CD4-positive, alpha-beta T cell treated with Interleukin-6 for 4 hours (primary cell): ENCODE data around the gene CIB4.

Source experiments
- DNase-seq: peaks from one replicate; pipeline ENCODE4 v3.0.0-alpha.2; 2020; ENCODE audit warnings: mixed read lengths

The CIB4 gene

DNA sequence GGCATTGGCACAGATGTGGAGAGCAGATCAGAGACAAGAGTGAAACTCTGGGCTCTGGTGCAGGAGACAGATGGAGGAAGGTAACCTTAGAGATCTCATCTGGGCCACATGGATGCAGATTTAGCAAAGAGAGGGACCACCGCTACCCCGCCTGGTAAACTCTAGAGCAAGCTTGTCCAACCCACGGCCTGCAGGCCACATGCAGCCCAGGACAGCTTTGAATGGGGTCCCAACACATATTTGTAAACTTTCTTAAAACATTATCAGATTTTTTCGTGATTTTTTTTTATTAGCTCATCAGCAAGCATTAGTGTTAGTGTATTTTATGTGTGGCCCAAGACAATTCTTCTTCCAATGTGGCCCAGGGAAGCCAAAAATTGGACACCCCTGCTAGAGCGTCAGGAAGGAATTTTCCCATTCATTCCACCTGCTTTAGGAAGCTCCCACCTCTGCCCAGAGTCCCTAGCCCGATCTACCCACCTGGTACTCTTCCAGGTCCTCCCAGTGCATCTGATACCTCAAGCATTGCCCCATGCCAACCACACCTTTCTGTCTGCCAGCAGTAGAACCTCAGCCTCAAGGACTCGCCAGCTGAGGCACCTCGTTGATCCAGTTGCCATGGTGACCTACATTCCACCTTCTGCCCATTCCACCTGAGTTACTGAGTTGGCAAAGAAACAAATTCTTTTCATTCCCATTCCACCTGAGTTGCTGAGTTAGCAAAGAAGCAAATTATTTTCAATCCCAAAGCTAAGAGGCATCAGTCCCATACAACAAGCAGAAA lies at the start of gene CIB4:
Gene CIB4 (minus strand): TSS at position 586 of the 784 bp plus-strand sequence. CDS start 52 bp downstream, at position 534.
- DNase-seq, result no peak

DNA sequence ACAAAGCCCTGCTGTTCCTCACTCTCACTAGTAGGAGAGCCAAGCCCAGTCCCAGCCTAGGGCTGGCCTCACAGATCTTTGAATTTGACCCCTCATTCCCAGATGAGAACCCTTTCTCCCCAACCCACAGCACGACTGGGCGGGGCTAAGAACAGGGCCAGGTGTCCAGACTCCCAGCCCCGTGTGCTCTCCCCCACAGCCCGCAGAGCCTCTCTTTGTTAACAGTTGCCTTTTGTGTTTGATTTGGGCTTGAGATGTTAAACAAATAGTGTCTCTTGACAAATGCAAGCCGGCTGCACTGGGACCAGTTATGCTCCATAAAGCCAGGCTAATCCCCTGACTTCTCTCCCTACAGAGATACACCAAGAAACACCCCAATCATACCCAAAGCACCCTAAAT lies 46.6 kb upstream of the CIB4 start:
- no peak for DNase-seq

DNA sequence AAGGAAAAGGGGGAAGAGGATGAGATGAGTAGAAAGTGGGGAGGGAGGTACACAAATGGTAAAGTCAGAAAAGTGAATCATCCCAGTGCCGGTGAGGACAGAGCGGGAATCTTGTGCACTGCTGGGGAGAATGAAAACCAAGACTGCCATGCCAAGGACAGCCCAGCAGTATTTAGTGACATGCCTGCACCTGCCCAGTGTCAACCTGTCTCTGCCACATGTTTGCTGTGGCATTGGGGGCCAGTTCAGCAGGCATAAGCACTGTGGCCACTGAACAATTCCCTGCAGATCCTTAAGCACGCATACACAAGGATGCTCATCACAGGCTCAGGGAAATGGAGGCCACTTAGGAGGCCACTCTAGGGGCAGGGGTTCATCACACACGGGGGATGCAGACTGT lies 46.2 kb upstream of the CIB4 start:
- no peak for DNase-seq

DNA sequence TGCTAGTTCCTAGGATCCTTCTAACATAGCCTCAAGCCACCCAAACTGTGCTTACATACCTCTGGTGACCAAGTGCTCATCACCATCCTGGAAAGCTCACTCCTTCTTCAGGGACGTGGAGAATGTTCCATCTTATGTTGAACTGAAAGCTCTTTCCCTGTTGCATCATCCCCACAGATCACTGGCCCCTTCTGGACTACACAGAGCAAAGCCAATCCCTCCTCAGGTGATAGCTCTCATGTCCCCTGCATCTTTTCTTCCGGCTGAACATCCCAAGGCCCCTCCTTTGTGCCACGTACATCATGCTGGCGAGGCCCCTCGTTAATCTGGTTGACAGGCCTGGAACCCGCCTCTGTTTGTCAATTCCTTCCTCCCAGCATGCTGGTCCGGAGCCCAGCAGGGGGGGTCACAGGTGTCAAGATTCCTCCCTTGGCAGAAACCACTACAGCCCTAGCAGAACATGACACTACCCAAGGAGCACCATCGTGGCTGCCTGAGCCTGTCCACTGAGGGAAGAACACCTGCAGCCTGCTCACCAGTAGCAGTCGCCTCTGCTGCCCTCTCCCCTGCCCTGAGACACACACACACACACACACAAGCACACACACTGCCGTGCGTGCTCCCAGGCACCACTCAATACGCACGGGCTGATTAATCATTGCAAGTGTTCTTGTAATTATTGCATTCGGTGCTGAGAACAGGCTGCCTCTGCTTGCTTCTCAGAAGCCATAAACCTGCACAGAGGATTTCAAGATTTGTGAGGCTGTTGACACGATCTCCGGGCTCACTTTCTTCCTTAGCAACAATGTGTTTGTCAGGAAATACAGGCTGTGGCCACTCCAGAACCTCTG lies 45.0 kb upstream of the CIB4 start:
- DNase-seq, result no peak

DNA sequence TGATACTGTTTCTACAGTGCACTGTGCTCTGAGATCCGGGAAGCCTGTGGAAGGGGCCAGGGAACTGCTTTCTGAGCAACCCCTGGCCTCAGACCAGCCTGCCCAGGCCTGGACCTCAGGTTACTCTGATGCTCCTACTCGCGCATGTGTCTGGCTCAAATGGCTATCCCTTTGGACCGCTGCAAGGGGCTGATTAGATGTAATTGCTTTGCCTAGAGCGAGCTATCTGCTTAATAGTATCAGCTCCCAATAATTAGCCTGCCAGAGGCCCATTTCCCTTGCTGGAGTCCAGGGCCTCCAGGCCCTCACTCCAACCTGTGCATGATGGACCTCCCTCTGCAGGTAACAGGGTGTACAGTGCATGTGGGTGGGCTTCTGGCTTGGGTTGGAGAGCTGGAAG lies 44.2 kb upstream of the CIB4 start:
- no peak for DNase-seq

DNA sequence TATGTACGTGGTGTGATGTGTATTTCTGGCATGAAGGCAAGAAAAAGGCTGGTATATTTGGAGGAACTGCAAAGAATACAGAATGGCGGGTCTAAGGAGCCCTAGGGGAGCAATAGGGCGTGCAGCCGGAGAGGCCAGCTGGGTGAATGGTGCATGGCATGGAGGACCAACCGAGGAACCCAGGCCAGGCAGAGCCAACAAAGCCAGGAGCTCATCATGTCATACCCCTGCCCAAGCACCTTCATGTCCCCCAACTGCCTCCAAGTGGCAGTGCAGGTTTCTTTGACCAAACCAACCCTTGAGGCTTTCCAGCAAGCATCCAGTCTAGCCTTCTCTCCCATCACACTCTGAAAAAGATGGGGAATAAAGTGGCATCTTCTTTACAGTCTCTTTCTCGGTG lies 42.4 kb upstream of the CIB4 start:
- no peak for DNase-seq

DNA sequence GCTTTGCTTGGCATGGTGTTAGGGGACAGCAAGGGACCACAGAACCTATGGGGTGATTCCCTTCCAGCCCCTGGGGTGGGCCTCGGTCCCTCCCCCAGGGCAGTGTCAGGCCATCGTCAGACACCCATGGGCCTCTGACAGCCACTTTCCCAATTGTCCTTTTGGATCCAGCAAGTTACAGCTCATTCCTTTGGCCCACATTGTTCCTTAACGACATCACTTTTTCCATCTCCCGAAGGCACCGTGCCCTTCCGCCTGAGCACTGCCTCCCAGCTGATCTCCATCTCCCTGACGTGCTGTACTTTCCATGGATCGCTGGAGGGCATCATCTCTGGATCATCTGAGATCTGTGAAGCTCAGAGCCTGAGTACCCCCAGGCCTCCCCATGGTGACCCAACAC lies 41.0 kb upstream of the CIB4 start:
- no peak for DNase-seq

DNA sequence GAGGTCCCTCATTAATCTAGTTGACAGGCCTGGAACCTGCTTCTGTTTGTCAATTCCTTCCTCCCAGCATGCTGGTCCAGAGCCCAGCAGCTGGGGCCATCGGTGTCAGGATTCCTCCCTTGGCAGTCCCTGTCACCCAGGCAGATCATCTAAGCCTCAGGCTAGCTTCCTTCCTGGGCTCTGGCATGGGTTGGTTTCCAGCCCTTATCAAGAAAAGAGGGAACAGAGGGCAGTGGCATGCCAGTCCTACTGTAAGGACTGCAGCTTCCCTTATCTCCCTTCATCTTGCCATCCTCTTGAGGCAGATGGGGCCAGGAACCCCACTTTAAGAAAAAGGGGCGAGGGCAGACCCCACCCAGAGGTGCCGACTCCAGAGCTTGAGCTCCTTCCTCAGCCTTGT lies 40.5 kb upstream of the CIB4 start:
- no peak for DNase-seq

DNA sequence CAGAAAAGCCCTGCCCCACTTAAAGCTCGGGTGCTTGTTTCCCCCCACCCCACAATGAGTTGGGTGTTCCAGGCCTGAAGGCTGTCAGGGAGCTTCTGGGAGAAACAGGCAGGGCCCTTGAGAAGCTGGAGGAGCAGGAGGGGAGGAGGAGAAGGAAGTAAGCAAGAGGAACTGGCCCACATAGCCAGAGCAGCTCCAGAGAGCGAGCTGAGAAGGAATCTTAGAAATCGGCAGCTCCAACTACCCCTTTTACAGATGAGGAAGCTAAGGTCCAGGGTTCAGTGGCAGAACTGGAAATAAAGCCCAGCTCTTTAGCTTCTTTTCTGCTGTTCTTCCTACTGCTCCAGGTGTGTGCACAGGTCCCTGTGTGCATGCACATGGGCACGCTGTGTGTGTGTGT lies 38.7 kb upstream of the CIB4 start:
- no peak for DNase-seq

DNA sequence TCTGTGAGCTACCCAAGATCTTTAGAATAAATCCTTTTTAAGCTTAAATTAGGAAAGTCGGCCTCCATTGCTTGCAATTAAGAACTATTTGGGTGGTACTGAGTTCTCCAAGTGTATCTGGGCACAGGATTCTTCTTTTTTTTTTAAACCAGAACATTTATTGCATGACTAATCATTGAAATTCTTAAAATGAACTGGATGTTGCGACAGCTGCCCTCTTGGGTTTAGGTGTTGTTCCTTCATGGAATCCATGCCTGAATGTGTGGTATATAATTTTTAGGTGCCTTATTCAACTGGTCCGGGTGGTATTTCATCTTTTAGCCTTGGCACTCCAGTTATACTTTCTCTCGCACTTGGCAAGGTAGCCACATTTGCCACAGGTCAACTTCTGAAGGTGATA lies 36.9 kb upstream of the CIB4 start:
- no peak for DNase-seq

DNA sequence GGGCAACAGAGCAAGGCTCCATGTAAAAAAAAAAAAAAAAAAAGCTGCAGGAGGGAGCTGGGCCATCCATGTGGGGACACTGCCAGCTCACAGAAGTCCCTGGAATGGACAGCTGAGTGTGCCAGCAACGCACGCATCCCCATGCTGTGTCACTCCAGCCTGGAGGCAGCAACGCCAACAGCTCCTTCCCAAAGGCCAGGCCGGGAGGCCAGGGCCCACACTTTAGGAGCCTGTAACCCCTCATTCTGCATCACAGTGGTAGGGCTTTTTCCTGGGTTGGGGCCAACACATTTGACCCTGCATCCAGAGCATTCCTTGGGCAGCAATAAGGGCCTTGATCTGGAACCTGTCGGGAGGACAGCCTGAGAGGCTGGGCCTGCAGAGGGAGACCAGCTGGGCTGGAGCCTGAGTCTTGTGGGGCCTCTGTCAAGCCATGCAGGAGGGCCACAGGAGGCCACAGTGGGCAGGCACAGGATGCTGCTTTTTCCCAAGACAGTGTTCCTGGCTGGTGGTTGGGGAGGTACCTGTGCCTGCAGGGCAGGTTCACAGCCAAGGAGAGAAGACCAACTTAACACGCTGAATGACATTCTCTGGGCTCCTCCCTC lies 34.6 kb upstream of the CIB4 start:
- no peak for DNase-seq

DNA sequence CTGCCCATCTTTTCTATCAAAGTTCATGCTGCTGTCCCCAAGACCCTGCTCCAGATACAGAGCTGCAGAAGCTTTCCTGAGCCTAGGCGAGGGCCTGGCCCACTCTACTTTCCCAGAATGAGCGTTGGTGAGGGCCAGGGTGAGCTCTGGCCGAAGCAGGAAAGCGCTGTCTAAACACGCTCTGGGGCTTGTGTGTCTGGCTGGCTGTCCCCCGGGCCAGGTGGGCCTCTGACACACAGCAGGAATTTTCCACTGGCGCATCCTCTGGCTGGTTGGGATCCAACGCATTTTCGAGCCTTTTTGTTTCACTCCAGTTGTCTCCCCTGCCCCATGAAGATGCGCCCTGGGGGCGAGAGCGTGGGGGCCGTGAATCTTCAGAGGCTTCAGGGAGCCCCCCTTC lies 33.6 kb upstream of the CIB4 start:
- DNase-seq, result no peak

DNA sequence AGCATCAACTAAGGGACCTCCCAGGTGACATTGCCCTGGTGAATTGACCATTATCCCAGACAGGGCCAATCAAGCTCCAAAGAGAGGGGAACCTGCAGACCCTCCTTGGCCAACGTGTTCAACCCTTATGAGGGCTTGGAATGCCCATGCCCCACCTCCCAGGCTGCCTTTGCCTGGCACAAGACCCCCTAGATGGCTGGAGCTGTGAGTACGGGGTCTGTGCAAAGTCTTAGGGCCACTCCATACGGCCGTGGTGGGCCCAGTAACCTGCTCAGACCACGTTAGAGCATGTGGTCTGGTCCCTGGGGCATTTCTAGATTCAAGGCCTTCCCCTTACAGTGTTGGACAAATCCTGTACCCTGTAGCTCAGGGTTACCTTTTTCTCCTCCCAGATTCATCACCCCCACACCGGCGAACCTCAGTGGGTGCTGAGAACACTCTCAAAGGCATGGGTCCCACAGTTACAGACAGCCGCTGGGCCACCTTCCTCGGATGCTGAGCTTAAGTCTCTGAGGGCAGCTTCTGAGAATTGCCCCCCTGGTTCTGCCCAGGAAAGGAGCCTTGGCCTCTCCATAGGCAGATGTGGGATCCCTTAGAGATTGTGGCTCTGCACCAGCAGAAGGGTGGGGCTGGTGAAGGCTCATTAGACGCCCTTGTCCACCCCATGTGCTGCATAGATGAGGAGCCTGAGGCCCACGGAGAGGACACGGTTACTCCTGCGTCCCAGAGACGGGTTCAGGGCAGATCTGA lies 33.0 kb upstream of the CIB4 start:
- no peak for DNase-seq

DNA sequence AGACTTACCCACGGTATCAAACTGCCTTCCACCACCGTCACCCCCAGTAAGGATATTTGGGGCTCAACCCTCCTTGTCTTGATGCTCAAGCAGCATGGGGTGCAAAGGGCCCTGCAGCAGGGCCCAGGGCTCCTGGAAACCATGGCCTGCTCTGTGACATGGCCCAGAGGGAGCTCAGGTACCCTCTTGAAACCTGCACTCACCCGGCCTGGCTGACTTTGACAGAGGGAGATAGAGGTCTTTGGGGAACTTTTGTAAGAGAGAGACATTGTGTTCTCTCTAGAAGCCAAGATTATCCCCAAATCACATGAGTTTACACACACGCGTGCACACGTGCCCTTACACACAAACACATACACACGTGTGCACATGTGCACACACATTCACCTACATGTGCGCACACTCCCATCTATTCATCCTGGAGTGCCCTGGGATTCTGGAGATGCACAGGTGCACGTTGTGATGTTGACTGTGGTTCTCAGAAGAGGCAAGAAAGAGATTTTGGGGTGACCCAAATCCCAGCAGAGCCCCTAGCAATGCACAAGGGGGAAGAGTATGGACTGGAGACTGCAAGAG lies 31.7 kb upstream of the CIB4 start:
- no peak for DNase-seq

DNA sequence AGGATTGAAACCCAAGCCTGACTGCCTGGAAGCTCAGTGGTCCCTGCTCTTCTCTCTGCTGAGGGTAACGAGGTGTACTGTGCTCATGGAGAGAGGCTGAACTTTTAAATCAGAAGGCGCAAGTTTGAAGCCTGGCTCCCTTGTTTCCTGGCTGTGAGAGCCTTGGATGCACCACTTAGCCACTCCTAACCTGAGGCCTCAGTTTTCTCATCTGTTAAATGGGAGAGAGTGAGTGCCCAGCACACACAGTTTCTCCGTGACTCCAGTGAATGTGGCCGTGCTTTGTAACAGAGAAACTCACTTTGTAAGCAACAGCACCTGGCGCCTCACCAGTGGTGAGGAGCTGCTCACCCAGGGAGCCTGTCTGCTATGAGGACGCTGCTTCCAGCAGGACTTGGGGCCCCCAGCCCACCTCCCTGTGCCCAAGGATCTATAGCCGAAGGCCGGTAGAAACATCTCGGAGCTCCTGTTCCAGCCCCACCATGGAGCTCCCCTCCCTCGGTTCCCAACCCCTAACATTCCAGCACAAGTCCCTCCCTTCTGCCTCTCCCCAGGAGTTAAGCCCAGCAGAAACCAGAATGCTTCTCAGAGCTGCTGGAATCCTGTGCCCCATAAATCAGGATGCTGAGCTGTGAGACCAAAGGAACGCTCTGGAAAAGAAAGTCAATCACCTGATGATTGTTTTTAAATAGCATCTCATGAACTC lies 31.1 kb upstream of the CIB4 start:
- no peak for DNase-seq

DNA sequence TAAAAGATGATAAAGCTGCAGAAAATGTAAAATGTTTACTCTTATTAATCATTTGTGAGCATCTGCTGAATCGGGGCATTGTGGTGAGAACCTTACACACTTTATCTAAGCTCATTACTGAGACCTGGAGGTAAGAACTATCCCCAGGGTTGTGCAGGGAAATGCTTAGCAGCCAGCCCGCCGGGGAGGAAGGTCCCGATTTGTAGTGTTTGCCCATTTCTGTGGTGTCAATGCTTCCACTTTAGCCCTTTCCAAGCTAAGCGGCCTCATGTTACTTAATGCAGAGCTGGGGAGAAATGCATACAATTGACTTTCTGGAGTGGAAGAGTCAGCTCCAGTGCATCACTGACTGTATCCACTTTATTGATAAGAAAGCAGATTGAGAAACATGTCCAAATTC lies 30.5 kb upstream of the CIB4 start:
- no peak for DNase-seq

DNA sequence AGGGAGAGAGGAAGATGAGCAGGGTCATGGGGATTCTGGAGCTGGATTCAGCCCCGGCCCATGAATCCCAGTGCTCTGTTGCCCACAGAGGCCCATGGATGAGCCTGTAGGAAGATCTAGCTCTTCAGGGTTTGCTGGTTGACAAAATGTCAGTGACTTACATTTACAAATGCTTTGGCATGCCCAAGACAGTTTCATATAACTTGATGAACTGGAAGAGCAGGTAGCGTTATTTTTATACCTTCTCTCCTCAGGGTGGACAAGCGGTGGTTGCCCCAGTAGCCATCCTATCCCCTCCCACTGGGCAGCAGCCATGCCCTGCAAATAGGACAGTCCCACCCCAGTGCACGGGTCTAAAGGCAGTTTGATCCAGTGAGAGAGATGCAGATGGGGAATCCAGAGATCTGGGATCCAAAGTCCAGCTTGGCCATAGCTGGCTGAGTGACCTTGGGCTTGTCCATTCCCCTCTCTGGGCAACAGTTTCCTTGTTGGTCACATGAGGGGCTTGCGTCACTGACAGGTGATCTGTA lies 29.8 kb upstream of the CIB4 start:
- no peak for DNase-seq

DNA sequence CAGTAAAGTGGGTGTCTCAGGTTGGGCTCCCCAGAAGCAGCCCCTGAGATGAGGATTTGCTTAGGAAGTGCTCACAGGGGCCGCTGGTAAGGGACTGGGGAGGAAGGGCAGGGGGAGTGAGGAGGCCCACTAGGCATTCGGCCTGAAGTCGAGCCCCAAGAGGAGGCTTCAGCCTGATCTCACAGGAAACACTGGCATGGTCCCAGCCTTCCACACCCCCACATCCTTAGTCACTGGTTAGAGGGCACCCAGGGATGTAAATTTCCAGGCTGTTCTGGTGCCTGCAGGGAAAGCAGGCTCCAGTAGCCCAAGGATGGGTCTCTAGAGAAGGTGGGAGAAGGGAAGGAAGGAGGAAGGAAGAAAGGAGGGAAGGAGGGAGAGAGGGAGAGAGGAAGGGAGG lies 29.0 kb upstream of the CIB4 start:
- no peak for DNase-seq

DNA sequence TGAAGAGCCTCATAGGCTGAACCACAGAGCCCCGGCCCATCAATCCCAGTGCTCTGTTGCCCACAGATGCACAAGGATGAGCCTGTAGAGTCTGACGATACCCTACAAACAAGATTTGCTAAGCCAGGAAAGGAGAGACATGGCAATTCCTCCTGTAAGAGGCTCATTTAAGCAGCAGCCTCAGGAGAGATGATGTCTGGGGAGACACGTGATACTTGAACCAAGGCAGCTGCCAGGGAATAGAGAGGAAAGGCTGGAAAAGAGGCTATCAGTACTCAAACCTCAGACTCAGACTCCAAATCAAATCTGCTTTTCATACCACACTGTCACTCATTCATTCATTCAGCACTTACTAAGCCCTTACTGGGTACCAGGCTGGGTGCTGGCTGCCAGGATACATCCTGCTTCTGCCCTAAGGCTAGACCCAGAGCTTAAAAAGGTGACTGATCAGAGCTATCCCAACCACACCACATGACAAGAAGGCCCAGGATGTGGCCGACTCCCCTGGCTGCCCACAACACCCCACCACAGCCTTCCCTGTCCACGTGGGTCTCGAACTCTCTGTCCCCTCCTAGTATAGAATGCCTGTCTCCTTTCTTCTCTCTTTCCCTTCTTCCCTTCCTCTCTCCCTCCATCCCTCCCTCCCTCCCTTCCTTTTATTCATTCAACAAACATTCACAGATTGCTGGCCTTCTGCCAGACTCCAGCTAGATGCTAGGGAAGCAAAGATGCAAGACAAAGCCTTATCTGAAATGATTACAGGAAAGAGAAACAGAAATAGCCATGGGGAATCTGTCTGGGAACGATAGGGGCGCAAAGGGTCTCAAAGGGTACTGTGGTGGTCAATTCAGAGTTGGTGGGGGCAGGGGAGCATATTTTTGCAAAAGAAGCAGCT lies 27.9 kb upstream of the CIB4 start:
- DNase-seq, result no peak

DNA sequence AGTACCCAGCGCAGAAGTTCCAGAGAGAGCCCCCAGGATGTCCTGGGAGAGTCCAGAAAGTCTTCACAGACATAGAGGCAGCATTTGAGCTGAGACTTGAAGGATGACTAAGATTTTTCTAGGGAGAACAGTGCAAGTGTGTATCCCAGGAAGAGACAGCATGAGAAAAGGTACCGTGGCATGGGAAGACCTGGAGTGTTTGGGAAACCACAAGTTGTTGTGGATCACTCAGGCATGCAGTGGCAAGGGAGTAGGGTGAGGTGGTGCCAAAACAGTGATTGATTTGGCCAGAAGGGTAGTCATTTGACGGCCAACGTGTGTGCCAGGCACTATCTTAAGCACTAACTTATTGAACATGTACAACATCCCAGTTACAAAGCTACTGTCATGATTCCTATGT lies 26.9 kb upstream of the CIB4 start:
- DNase-seq, result no peak

DNA sequence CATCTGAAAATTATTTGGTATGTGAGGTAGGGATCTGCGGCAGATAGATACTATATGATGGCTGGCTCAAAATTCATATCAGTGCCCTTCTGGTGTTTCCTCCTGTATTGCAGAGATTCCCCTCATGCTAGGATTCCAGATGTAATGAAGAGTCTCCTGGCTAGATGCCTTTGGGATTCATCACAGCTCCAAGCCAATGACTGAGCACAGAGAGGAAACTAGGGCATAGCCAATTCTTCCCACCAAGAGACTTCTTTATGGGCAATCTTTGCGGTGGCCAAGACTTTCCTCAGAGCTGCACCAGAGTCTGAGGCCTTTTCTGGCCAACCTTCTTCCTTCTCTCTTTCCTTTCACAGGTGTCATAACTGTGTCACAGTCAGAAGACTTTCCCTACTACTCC lies 25.5 kb upstream of the CIB4 start:
- no peak for DNase-seq
